GM19324 (cell line): ENCODE measurements around the gene COLGALT1.
"Not testable (repeated sequence)": the region's sequence is repeated elsewhere in the genome, so short reads cannot be mapped to it uniquely, and the experiment has no call there.

Experiments
- ATAC-seq: cut with Tn5 transposase; IDR thresholded peaks from one replicate; pipeline ENCODE4 v1.9.1; 2021; ENCODE audit warnings: mild to moderate bottlenecking, moderate library complexity; ENCODE audit not compliant: unreplicated experiment, low FRiP score

The COLGALT1 gene

GRCh38 chr19:17555480-17555928, at the start of gene COLGALT1:
Gene COLGALT1, plus strand, starts transcription at chr19:17555649. Its CDS starts 65 bp downstream, at chr19:17555714.
- ATAC-seq = peak; percentile 97

- ATAC-seq = no peak
These were observed 48.7 kb upstream of the COLGALT1 start for GRCh38 chr19:17506745-17507144.

- not testable (repeated sequence) for ATAC-seq
These were observed 46.9 kb upstream of the COLGALT1 start for GRCh38 chr19:17508558-17508933.

DNA sequence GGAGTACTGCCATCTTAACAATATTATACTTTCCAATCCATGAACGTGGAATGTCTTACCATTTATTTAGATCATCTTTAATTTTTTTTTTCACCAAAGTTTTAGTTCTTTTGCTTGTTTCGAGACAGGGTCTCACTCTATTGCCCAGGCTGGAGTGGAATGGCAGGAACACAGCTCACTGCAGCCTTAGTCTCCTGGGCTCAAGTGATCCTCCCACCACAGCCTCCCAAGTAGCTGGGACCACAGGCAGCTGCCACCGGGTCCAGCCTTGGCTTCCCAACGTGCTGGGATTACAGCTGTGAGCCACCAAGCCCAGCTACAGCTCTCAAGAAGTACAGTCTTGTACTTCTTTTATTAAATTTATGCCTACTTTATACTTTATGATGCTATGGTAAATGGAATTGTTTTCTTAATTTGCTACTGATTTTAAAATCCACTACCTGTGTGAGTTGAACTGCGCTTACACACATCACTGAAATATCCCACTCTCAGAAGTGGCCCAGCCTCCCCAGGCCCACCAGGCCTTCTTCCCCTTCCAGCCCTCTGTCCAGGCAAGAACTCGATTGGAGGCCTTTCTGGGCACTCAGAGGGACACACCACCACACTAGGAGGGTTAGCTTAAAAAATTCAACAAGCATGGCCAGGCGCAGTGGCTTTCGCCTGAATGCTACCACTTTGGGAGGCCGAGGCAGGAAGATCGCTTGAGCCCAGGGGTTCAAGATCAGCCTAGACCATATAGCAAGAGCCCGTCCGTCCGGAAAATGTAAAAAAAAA, 45.0 kb upstream of the COLGALT1 start:
- ATAC-seq = no peak

DNA sequence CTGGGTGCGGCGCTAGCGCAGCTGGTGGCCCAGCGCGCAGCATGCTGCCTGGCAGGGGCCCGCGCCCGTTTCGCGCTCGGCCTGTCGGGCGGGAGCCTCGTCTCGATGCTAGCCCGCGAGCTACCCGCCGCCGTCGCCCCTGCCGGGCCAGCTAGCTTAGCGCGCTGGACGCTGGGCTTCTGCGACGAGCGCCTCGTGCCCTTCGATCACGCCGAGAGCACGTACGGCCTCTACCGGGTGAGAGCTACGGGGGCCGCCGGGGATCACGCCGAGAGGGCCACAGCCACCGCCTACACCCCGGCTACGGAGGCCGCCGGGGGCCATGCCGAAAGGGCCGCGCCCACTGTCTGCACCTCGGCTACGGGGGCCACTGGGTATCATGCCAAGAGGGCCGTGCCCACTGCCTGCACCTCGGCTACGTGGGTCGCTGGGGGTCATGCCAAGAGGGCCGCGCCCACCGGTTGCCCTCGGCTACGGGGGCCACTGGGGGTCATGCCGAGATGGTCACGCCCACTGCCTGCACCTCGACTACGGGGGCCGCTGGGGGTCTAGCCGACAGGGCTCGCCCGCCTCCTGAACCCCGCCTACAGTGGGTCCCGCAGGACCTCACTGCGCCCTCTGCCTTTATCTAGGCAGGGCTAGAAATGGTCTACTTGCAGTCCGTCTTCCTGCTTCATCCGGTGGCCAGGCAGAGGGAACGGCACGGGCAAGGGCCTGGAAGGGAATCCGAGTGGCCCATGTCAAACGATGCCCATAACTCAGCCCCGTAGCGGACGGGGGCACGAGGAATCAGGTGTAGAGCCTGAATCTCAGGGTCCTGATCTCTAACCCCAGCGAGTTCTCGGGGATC, 43.5 kb upstream of the COLGALT1 start:
- peak; percentile 67 for ATAC-seq

DNA sequence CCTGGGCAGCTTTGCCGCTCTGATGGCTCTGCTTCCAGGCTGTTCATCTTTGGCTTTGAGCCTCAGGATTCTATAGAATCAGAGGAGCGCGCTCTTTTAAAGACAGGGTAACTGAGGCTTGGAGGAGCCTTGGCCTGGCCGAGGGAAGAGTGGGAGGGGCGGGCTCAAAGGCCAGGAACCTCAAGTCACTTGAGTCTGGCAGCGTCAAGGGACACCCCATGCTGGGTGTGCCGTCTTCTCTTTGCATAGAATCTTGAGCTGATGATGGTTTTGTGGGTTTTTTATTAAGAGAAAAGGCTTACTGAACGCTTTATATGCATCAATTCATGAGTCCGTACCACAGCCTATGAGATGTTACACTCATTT, 42.9 kb upstream of the COLGALT1 start:
- ATAC-seq = no peak

GRCh38 chr19:17515408-17516149, 39.9 kb upstream of the COLGALT1 start:
- no peak for ATAC-seq

GRCh38 chr19:17517898-17518297, 37.6 kb upstream of the COLGALT1 start:
- no peak for ATAC-seq

- not testable (repeated sequence) for ATAC-seq
These were observed 36.8 kb upstream of the COLGALT1 start for GRCh38 chr19:17518654-17519053.

DNA sequence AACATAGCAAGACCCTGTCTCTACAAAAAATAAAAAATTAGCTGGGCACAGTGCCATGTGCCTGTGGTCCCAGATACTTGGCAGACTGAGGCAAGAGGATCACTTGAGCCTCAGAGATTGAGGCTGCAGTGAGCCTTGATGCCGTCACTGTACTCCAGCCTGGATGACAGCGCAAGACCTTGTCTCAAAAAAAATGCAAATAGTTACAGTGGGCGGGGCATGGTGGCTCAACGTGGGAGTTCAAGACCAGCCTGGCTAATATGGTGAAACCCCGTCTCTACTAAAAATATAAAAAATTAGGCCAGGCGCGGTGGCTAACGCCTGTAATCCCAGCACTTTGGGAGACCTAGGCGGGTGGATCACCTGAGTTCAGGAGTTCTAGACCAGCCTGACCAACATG, 35.5 kb upstream of the COLGALT1 start:
- no peak for ATAC-seq

DNA sequence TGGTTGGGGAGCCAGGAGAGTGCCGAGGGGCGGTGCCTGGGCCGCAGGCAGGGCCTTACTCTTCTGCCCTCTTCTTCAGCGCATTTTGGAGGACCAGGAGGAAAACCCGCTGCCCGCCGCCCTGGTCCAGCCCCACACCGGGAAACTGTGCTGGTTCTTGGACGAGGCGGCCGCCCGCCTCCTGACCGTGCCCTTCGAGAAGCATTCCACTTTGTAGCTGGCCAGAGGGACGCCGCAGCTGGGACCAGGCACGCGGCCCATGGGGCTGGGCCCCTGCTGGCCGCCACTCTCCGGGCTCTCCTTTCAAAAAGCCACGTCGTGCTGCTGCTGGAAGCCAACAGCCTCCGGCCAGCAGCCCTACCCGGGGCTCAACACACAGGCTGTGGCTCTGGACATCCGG, 34.6 kb upstream of the COLGALT1 start:
- no peak for ATAC-seq

GRCh38 chr19:17522988-17523872, 32.2 kb upstream of the COLGALT1 start:
- peak; percentile 83 for ATAC-seq

GRCh38 chr19:17524651-17525050, 30.8 kb upstream of the COLGALT1 start:
- ATAC-seq = no peak

- no peak for ATAC-seq
These were observed 30.3 kb upstream of the COLGALT1 start for GRCh38 chr19:17525141-17525540.

GRCh38 chr19:17526922-17527321, 28.5 kb upstream of the COLGALT1 start:
- no peak for ATAC-seq

GRCh38 chr19:17527326-17527725, 28.1 kb upstream of the COLGALT1 start:
- ATAC-seq = no peak

DNA sequence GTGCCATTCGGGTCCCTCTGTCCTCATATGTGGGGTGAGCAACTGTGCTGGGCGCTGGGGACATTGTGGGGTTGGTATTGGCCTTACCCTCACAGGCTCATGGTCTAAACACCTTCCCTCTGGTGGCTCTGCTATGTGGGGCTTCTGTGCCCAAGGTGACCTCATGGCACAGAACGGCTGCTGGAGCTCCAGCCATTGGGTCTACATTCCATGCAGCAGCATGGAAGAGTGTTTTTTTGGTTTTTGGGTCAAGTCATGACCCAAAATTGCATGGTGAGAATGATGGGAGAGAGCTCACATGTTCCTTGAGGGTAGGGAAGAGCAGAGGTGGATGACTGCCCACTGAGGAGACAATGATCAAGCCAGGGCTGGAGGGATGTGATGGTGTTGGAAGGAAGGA, 26.8 kb upstream of the COLGALT1 start:
- no peak for ATAC-seq

GRCh38 chr19:17529239-17530158, 25.9 kb upstream of the COLGALT1 start:
- ATAC-seq = no peak

DNA sequence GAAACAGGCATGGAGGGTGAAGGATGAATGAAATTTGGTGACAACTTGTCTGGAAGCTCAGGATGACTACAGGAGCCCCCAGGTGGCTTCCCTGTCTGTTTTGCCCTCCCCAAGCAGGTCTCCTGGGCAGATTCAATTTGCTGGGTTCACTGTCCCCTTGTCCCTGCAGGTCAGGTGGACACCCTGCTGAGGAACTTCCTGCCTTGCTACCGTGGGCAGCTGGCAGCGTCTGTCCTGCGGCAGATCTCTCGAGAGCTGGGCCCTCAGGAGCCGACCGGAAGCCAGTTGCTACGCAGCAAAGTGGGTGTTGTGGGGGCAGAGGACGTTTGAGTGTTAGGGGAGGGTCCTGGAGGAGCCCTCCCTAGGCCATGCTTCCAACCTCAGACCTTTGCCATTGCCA, 24.9 kb upstream of the COLGALT1 start:
- ATAC-seq = no peak
